Activated T-helper 2 cell treated with anti-CD3 and anti-CD28 coated beads, Interferon-gamma antibody, Interleukin-2, Interleukin-4, amounts not matched to agents 10 μg/mL and 5 μg/mL and 100 μg/mL, durations not matched to agents 14 hours and 24 hours and 36 hours (primary cell): ENCODE measurements around the gene AASS. TPM values are rescaled to one million over a fixed set of nuclear protein-coding genes. Genes with fewer than 3 reads are reported as not detected.

Source experiments
- DNase-seq: peaks from one replicate; pipeline ENCODE4 v3.0.0; 2021; ENCODE audit warnings: low spot score
- H3K27ac Mint-ChIP-seq: one replicate; pipeline ENCODE4 v1.8.0; 2021; ENCODE audit warnings: mixed read lengths
- H3K27me3 Mint-ChIP-seq: one replicate; pipeline ENCODE4 v1.8.0; 2021; ENCODE audit warnings: low read depth, mixed read lengths
- H3K36me3 Mint-ChIP-seq: one replicate; pipeline ENCODE4 v1.8.0; 2021; ENCODE audit warnings: low read depth, mixed read lengths
- H3K4me1 Mint-ChIP-seq: one replicate; pipeline ENCODE4 v1.8.0; 2021; ENCODE audit warnings: low read depth, mixed read lengths
- H3K4me3 Mint-ChIP-seq: one replicate; pipeline ENCODE4 v1.8.0; 2021; ENCODE audit warnings: low read depth, mild to moderate bottlenecking, moderate library complexity, mixed read lengths
- H3K9me3 Mint-ChIP-seq: one replicate; pipeline ENCODE4 v1.8.0; 2021; ENCODE audit warnings: mixed read lengths
- intact Hi-C: fragments of 100-400 bp; cut with micrococcal nuclease; formaldehyde crosslinking; loops from one replicate; pipeline ENCODE4 v1.15.1; 2023
- total RNA-seq: library from RNA; stranded (reverse); gene quantifications from 2 replicates; pipeline ENCODE4 v1.2.3, GENCODE V29; 2022

The AASS gene
- total RNA-seq, 1 donor from 2014 or later: 1.3 TPM

GRCh38 chr7:122063146-122063545 is 80.9 kb downstream of the AASS start:
- intact Hi-C loops: no loop called here
- no peaks in the 10 kb centered on the region for H3K4me1 Mint-ChIP-seq
- no peak for DNase-seq
- no peaks in the 10 kb centered on the region for H3K36me3 Mint-ChIP-seq
- H3K27me3 Mint-ChIP-seq: no peaks in the 10 kb centered on the region
- no peak overlapping the region for H3K4me3 Mint-ChIP-seq
- no peaks in the 10 kb centered on the region for H3K9me3 Mint-ChIP-seq
- H3K27ac Mint-ChIP-seq: no peak overlapping the region

GRCh38 chr7:122059542-122059941 is 84.5 kb downstream of the AASS start:
- intact Hi-C loops: no loop called here
- no peaks in the 10 kb centered on the region for H3K27me3 Mint-ChIP-seq
- H3K4me1 Mint-ChIP-seq: no peaks in the 10 kb centered on the region

GRCh38 chr7:122056977-122057376 is 87.1 kb downstream of the AASS start:
- Mint-ChIP-seq H3K27ac (no peak overlapping the region), H3K36me3 (no peaks in the 10 kb centered on the region), H3K4me3 (no peak overlapping the region), H3K9me3 (no peaks in the 10 kb centered on the region), H3K4me1 (no peaks in the 10 kb centered on the region), H3K27me3 (no peaks in the 10 kb centered on the region)
- intact Hi-C loops: no loop called here
- no peak for DNase-seq

More at GRCh38 chr7:122059542-122059941, 84.5 kb downstream of the AASS start:
- no peak for DNase-seq
- Mint-ChIP-seq H3K4me3 (no peak overlapping the region), H3K27ac (no peak overlapping the region), H3K9me3 (no peaks in the 10 kb centered on the region), H3K36me3 (no peaks in the 10 kb centered on the region)

- Mint-ChIP-seq H3K4me1 (no peaks in the 10 kb centered on the region), H3K27ac (no peak overlapping the region), H3K4me3 (no peak overlapping the region), H3K9me3 (no peaks in the 10 kb centered on the region), H3K36me3 (no peaks in the 10 kb centered on the region), H3K27me3 (no peaks in the 10 kb centered on the region)
- intact Hi-C loops: no loop called here
- no peak for DNase-seq
Measured at GRCh38 chr7:122055073-122055472, 89.0 kb downstream of the AASS start.

- intact Hi-C loops: no loop called here
- no peaks in the 10 kb centered on the region for H3K9me3 Mint-ChIP-seq
- no peaks in the 10 kb centered on the region for H3K4me1 Mint-ChIP-seq
- H3K27me3 Mint-ChIP-seq: no peaks in the 10 kb centered on the region
- DNase-seq: no peak
- H3K27ac Mint-ChIP-seq: no peak overlapping the region
- no peak overlapping the region for H3K4me3 Mint-ChIP-seq
- H3K36me3 Mint-ChIP-seq: no peaks in the 10 kb centered on the region
Measured at GRCh38 chr7:122054393-122054792, 89.7 kb downstream of the AASS start.

GRCh38 chr7:122046402-122046801 is 97.6 kb downstream of the AASS start:
- H3K27me3 Mint-ChIP-seq: no peaks in the 10 kb centered on the region
- H3K27ac Mint-ChIP-seq: no peak overlapping the region
- no peaks in the 10 kb centered on the region for H3K36me3 Mint-ChIP-seq
- intact Hi-C loops: no loop called here
- DNase-seq: no peak
- H3K9me3 Mint-ChIP-seq: no peaks in the 10 kb centered on the region
- no peaks in the 10 kb centered on the region for H3K4me1 Mint-ChIP-seq
- no peak overlapping the region for H3K4me3 Mint-ChIP-seq

GRCh38 chr7:122040147-122040546 is 103.9 kb downstream of the AASS start:
- H3K4me3 Mint-ChIP-seq: no peak overlapping the region

GRCh38 chr7:122038904-122039303 is 105.1 kb downstream of the AASS start:
- no peak overlapping the region for H3K27ac Mint-ChIP-seq
- no peaks in the 10 kb centered on the region for H3K27me3 Mint-ChIP-seq
- no peak overlapping the region for H3K4me3 Mint-ChIP-seq
- DNase-seq: no peak
- intact Hi-C loops: no loop called here
- H3K4me1 Mint-ChIP-seq: no peaks in the 10 kb centered on the region
- H3K36me3 Mint-ChIP-seq: no peaks in the 10 kb centered on the region
- no peaks in the 10 kb centered on the region for H3K9me3 Mint-ChIP-seq

More at GRCh38 chr7:122040147-122040546, 103.9 kb downstream of the AASS start:
- no peaks in the 10 kb centered on the region for H3K9me3 Mint-ChIP-seq
- intact Hi-C loops: no loop called here
- no peak for DNase-seq
- H3K27ac Mint-ChIP-seq: no peak overlapping the region
- H3K36me3 Mint-ChIP-seq: no peaks in the 10 kb centered on the region
- H3K27me3 Mint-ChIP-seq: no peaks in the 10 kb centered on the region
- H3K4me1 Mint-ChIP-seq: no peaks in the 10 kb centered on the region

- Mint-ChIP-seq H3K4me1 (no peaks in the 10 kb centered on the region), H3K36me3 (no peaks in the 10 kb centered on the region), H3K9me3 (no peaks in the 10 kb centered on the region), H3K27ac (no peak overlapping the region), H3K4me3 (no peak overlapping the region), H3K27me3 (no peaks in the 10 kb centered on the region)
- intact Hi-C loops: no loop called here
- DNase-seq: no peak
Measured at GRCh38 chr7:122038134-122038533, 105.9 kb downstream of the AASS start.

GRCh38 chr7:122035876-122036275 is 108.2 kb downstream of the AASS start:
- Mint-ChIP-seq H3K4me1 (no peaks in the 10 kb centered on the region), H3K27me3 (no peaks in the 10 kb centered on the region), H3K9me3 (no peaks in the 10 kb centered on the region), H3K36me3 (no peaks in the 10 kb centered on the region), H3K4me3 (no peak overlapping the region), H3K27ac (no peak overlapping the region)
- DNase-seq: no peak
- intact Hi-C loops: no loop called here

GRCh38 chr7:122033641-122034040 is 110.4 kb downstream of the AASS start:
- Mint-ChIP-seq H3K36me3 (no peaks in the 10 kb centered on the region), H3K4me1 (no peaks in the 10 kb centered on the region), H3K27me3 (no peaks in the 10 kb centered on the region), H3K27ac (no peak overlapping the region), H3K4me3 (no peak overlapping the region), H3K9me3 (no peaks in the 10 kb centered on the region)
- intact Hi-C loops: no loop called here
- no peak for DNase-seq

- Mint-ChIP-seq H3K27ac (no peak overlapping the region), H3K9me3 (no peaks in the 10 kb centered on the region), H3K4me3 (no peak overlapping the region), H3K27me3 (no peaks in the 10 kb centered on the region), H3K4me1 (no peaks in the 10 kb centered on the region), H3K36me3 (no peaks in the 10 kb centered on the region)
- intact Hi-C loops: no loop called here
- no peak for DNase-seq
Measured at GRCh38 chr7:122027058-122027457, 117.0 kb downstream of the AASS start.
